Skeletal muscle cell (primary cell): Measurements from ENCODE around the gene DMBT1.
A peak's percentile ranks its signal among the peaks of the same experiment; 100 is the strongest.

Source experiments
- DNase-seq: peaks from one replicate; pipeline ENCODE4 v3.0.0-alpha.2; 2010; ENCODE audit warnings: low read depth
- H3K4me3 ChIP-seq: 2 replicates; pipeline ENCODE4 v1.5.1; 2011; ENCODE audit warnings: low read depth, mild to moderate bottlenecking, control low read depth, low read length, moderate library complexity

The DMBT1 gene

GRCh38 chr10:122560279-122560804, at the start of gene DMBT1:
Gene DMBT1 (plus strand): TSS chr10:122560754. CDS start chr10:122560771, 17 bp downstream.
- H3K4me3 ChIP-seq = no peak within 1 kb of the TSS
- DNase-seq = no peak

- no peak for DNase-seq
- no peak overlapping the region for H3K4me3 ChIP-seq
Observed at GRCh38 chr10:122513053-122513452, 47.5 kb upstream of the DMBT1 start.

DNA sequence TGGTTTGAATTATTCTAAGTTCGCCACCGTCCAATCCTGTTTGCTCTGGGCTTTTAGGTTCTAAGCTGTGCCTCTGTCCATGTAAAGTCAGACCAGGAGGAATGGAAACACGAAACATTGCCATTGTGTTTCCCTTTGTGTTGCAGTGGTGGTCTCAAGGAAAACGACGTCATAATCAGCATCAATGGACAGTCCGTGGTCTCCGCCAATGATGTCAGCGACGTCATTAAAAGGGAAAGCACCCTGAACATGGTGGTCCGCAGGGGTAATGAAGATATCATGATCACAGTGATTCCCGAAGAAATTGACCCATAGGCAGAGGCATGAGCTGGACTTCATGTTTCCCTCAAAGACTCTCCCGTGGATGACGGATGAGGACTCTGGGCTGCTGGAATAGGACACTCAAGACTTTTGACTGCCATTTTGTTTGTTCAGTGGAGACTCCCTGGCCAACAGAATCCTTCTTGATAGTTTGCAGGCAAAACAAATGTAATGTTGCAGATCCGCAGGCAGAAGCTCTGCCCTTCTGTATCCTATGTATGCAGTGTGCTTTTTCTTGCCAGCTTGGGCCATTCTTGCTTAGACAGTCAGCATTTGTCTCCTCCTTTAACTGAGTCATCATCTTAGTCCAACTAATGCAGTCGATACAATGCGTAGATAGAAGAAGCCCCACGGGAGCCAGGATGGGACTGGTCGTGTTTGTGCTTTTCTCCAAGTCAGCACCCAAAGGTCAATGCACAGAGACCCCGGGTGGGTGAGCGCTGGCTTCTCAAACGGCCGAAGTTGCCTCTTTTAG, 46.3 kb upstream of the DMBT1 start:
- H3K4me3 ChIP-seq = no peak overlapping the region
- peak; percentile 80 for DNase-seq

DNA sequence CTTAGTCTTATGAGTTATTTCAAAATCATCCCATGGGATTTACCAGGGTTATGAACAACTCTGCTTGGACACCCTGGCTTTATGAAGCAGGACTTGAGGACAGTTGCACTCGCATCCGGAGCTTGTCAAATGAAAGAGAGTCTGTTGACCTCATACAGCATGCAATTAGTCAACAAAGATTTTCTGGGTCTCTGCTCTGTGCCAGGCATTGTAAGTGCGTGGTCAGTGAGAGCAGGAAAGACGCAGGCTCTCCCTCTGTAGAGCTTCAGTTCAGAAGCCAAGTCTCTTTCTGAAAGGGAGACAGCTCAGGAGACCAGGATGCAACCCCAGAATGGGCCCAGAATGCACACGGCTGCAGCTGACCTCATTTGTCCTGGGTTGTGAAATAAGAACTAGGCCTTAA, 45.5 kb upstream of the DMBT1 start:
- H3K4me3 ChIP-seq = no peak overlapping the region
- peak; percentile 76 for DNase-seq

DNA sequence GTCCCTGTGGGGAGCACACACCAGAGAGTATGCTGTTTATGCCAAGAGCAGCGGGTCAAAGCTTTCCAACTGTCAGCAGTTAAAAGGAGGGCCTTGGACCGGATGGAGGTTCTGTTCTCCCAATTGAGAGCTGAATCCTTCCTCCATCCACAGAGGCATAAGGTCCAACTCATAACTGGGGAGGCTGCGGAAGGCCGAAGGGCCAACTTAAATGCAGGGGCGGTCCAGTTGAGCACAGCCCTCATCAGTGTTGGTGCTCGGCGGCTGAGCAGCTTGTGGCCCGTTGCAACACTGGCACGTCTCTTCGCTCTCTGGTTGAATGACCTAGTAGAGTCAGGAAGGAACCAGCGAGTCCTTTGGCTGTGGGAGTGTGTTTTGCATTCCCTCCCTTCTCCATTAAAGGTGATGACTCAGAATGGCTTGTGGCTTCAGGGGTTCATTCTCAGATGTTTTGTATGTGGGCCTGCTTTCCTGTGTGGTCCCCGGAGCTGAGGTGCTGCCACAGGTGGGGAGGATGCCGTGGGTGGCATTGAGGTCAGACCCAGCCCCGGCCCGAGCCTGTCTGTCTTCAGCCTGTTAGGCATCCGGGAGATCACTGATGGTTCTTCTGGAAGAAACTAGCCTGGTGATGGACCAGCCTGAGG, 44.8 kb upstream of the DMBT1 start:
- no peak overlapping the region for H3K4me3 ChIP-seq
- no peak for DNase-seq

GRCh38 chr10:122516734-122517133, 43.8 kb upstream of the DMBT1 start:
- DNase-seq = no peak

GRCh38 chr10:122519144-122519543, 41.4 kb upstream of the DMBT1 start:
- H3K4me3 ChIP-seq = no peak overlapping the region
- DNase-seq = no peak

More at GRCh38 chr10:122516734-122517133, 43.8 kb upstream of the DMBT1 start:
- H3K4me3 ChIP-seq = no peak overlapping the region

- no peak overlapping the region for H3K4me3 ChIP-seq
- DNase-seq = no peak
Observed at GRCh38 chr10:122519873-122520272, 40.7 kb upstream of the DMBT1 start.

GRCh38 chr10:122521011-122521410, 39.5 kb upstream of the DMBT1 start:
- H3K4me3 ChIP-seq = no peak overlapping the region
- no peak for DNase-seq

- H3K4me3 ChIP-seq = no peak overlapping the region
- DNase-seq = no peak
Observed at GRCh38 chr10:122524811-122525210, 35.7 kb upstream of the DMBT1 start.

GRCh38 chr10:122525788-122526187, 34.8 kb upstream of the DMBT1 start:
- no peak for DNase-seq
- H3K4me3 ChIP-seq = no peak overlapping the region

DNA sequence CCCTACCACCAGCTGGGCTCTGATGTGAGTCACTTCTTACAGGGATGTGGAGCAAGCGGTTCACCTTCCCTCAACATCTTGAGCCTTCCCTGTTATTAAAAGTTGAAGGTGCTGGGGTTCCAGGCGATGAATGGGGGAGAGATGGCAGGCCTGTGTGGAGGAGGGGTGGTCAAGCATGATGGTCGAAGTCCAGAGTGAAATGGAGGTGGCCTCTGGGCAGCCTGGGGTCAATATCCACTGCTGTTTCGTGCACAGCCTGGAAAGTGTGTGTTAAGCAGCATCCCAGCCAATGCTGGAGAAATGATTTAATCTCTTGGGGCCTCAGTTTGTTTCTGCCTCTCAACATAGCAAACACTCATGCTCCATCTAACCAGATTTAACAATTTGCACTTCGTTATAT, 33.7 kb upstream of the DMBT1 start:
- no peak for DNase-seq
- H3K4me3 ChIP-seq = no peak overlapping the region

- H3K4me3 ChIP-seq = no peak overlapping the region
- no peak for DNase-seq
Observed at GRCh38 chr10:122530177-122530576, 30.4 kb upstream of the DMBT1 start.

- H3K4me3 ChIP-seq = no peak overlapping the region
- DNase-seq = no peak
Observed at GRCh38 chr10:122531261-122531660, 29.3 kb upstream of the DMBT1 start.

DNA sequence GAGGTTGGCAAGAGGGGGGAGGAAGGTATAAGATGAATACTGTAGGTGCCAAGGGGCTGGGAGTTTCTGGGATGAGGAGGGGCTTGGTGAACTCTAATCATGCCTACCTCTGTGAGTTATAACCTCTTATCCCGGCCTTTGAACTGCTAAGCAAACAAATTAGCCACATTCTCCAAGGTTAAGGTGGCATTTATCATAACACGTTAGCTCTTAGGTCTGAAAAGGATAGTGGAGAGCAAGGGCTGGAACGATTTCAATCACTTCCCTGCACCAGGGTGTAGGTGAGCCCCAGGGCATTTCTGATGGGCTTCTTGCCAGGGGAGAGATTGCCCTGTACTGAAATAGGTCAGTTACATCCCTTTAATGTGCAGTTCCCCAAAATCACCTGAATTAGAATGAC, 28.6 kb upstream of the DMBT1 start:
- DNase-seq = no peak
- no peak overlapping the region for H3K4me3 ChIP-seq

DNA sequence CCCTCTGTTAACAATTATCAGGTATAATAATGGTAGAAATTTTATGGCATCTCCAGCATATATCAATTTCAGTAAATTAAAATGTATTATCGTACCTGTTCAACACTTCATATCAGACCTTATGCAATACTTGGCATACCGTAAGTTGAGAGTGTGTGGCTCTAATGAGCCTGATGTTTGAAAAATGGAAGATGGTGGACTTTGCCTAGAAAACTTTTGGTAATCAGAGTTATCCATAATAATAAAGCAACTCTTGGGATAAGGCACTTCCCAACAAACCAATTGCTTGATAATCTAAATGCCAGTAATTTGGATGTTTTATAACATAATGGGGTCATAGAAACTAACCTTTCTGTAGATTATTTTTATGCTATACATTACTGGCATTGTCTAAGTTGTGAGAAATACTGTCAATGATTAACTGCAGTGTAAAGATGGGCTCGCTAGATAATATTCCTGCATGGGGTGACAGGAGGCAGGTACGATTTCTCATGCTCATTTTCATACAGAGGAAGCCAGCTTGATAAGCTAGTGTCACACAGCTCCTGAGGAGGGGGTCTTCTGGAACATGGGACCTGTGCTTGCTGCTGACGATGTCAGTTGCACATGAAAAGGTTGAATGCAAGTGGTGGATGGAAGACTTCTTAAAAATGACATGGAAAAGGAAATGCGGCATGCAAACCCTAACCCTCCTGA, 27.8 kb upstream of the DMBT1 start:
- DNase-seq = no peak

GRCh38 chr10:122537545-122537944, 23.0 kb upstream of the DMBT1 start:
- H3K4me3 ChIP-seq = no peak overlapping the region
- no peak for DNase-seq

More for the DNA sequence above, 27.8 kb upstream of the DMBT1 start:
- H3K4me3 ChIP-seq = no peak overlapping the region

DNA sequence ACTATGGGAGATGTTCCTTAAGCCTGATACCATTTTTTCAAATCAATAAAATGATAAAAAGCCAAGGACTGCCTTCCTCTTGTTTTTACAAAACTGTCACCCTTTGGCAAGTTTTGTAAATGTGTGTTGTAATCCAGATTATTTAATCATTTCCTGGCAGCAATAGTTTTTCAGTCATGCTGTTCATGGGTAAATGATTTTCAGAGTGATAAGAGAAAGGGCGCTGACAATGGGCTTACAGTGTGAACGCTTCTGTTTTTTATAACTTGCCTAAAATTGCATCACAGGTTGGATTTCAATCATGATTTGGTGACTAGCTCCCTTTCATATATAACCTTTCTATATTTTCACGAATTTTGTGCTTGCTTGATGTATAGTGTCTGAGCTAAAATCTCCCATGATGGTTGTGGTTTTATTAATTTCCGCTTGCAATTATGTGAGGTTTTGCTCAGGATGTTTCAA, 19.0 kb upstream of the DMBT1 start:
- no peak for DNase-seq
- no peak overlapping the region for H3K4me3 ChIP-seq

DNA sequence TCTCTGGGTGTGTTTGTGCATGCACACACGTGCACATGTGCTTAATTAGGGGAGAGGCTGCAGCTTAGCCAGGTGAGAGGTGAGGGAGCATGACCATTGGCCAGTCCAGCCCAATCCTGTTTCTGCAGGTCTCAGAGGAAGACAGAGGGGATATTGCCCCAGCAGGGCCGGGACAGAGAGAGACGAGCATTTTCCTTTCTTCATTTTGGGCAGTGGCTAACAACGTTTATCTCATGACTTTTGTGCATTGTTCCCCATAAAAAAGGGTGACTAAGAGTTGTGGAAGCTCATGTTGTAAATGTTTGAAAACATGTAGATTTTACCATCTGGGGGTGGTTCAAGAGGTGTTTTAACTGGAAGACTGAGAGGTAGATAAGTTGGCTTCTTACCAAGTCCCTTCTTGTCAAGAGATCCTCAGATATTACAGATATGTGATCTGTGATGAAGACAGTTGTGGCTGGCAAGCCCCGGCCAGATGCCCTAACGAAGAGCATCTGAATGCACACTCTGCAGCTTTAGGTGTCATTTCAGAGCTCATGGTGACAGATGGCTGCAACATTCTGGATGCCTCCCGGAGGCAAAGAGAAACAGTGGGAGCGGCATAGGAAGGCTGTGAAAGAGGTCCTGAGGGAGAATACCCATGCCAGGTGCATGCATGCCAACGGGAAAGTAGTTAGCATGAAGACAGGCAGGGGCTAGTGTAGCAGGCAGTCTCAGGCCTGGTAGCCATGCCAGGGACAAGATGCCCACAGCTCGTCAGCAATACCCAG, 16.7 kb upstream of the DMBT1 start:
- DNase-seq = no peak
- no peak overlapping the region for H3K4me3 ChIP-seq
